Occipital lobe (tissue), 2 donors: ENCODE measurements around the gene AMER2. TPM values are rescaled to one million over a fixed set of nuclear protein-coding genes. Genes with fewer than 3 reads are reported as not detected.

Source experiments
- DNase-seq: peaks from one replicate; lab custom pipeline; 2025; lab: John Stamatoyannopoulos, UW
- total RNA-seq: library from RNA; depleted of rRNA; stranded (reverse); fragments of >200 nt; gene quantifications from one replicate; pipeline ENCODE4 v1.2.3, GENCODE V29; 2014

AMER2 gene
- total RNA-seq, result 161 TPM

DNA sequence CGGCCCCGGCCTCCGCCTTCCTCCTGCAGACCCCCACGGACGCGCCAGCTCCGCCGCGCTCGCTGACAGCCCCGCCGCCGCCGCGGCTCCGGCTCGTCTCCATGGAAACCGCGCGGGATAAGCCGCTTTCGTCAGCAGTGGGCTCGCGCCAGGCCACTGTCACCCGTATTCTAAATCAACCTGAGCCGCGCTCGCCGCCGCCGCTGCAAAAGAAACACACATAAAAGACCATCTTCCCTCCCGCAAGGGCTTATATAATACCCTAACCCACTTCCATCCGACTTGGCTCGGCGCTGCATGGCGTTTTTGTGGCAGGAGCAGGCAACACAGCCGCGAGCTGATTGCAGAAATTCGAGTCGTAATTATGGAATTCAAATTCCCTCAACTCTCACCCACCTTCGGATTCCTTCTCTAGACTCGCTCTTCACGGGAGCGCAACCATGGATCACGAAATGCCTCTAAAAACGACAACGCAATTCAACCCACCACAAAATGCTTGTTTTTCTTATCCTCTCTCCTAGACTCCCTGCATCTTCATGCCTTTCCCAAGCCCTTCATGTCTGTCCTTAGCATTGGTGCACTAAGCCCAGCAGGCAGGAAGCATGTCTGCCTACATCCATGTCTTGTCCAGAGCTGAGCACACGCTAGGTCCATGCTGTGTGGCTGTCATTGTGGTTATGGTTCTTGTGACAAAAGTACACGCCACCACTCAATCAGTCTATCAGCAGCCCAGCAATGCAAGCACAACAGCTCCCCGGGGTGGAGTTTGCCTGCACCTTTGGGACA, at the start of gene AMER2:
Gene AMER2, minus strand, starts transcription at position 772 of the 786 bp plus-strand sequence. Its CDS starts 669 bp downstream, at position 103.
- DNase-seq, result peak; percentile 76

DNA sequence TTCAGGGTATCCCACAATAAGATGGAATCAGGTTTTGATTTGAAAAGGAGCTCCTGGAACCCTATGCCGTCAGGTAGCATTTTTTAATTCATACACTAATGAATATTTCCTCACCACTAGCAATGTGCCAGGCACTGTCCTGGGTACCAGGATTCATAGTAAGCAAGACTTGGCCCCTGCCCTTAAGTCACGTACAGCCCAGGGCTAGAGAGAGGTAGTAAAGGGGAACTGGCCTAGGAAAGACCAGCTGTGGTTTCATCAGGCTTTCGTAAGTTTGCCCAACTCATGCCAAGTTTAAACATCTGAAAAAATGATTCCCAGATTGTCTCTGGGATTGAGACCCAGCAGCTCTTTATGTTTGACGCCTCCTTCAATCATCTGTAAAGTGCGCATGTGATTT, 45.9 kb upstream of the AMER2 start:
- DNase-seq, result no peak

DNA sequence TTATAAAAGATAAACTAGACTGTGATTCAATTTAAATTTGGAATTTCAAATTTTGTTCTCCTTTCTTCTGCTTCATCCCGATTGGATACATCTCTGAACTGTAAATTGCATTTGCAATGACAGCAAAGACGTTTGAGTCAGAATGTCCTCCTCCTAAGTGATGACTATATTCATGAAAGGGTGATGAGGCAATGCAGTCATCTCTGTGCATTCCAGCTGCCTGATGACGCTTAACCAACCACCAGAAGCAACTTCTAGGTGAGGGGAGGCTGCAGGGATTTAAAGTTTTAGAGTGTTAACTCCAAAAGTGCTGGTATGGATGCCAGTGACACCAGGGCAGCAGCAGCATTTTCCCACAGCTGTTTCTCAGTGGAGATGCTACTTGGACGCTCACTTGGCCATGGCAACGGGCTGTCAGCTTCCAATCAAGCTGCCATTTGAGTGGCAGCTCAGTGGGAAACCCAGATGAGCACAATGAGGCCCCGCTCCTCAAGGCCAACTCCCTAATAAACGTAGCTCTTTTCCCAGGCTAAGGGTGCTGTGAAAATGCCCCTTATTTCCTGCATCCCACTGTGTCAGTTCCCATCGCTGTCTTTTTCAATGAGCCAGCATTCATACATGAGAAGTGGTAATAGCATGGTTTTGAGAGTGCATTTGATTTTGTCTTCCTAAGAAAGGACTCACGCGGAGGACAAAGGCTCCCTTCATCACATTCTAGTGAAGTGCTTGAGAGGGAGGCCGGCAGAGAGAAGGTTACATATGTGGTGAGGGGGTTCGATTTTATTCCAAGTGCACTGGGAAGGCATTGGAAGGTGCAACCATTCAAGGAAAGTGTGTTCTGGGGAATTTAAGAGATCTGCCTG, 45.2 kb upstream of the AMER2 start:
- no peak for DNase-seq

DNA sequence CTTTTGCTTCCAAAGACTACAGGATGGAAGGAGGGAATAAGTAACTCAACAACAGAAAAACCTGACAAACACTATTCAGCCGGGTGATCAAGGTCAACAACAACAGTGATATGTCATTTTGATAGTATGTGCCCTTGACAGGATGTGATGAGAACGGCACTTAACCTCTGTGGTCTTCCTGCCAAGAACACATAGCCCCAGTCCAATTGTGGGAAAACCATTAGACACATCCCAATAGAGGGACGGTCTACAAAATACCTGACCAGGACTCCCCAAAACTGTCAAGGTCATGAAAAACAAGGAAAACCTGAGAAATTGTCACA, 43.1 kb upstream of the AMER2 start:
- DNase-seq, result no peak

GRCh38 chr13:25214491-25215252, 42.6 kb upstream of the AMER2 start:
- no peak for DNase-seq

GRCh38 chr13:25213715-25214114, 41.6 kb upstream of the AMER2 start:
- no peak for DNase-seq

GRCh38 chr13:25210842-25211569, 38.9 kb upstream of the AMER2 start:
- DNase-seq, result no peak

- DNase-seq, result no peak
Measured at GRCh38 chr13:25207291-25207810, 35.3 kb upstream of the AMER2 start.

GRCh38 chr13:25204863-25205262, 32.8 kb upstream of the AMER2 start:
- DNase-seq, result no peak

DNA sequence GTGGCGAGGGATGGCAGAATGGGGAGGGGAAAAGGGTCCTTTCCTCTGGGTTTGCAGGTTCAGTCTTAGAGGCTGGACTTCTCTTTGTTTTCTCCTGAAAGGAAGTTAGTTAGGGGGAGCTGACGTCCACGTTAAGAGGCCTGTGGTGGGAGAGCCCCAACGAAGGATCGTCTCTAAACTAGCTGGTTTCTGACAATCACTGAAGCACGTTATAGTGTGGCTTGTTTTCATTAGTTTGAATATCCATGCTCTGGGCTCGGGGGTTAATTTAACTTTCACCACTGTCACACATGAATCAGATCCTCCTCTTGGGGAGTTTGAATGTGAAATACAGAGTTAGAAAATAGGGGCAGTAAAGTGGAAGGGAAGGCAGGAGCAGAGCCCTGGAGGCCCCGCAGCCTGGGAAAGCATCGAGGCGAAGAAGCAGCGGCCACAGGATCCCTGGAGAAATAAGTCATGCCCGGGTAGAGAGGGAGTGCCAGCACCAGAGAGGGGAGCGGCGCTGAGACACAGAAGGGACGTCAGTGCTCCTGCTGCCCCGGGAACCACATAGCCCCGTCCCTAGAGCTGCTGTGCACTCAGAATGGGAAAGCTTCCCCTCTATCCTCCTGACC, 31.1 kb upstream of the AMER2 start:
- DNase-seq, result no peak

- no peak for DNase-seq
Measured at GRCh38 chr13:25200783-25201182, 28.7 kb upstream of the AMER2 start.

GRCh38 chr13:25198647-25199046, 26.6 kb upstream of the AMER2 start:
- DNase-seq, result no peak

- DNase-seq, result no peak
Measured at GRCh38 chr13:25196971-25197370, 24.9 kb upstream of the AMER2 start.

DNA sequence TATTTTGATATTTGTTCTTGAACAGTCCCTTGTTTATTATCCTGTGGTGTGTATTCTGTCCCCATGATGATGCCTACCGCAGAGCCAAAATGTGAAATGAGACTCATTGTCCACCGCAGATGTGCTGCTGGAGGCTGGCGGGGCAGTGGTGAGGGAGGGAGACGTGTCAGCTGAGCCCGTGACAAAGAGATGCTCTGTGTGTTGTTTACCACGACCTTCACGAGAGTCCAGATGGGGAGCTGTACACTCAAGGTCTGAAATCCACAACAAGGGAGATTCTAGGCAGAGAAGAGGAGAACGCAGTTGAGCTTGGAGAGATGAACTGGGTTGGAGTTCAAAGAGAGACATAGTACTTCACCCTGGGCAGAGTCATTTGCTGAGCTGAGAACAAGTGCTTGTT, 20.8 kb upstream of the AMER2 start:
- DNase-seq, result peak; percentile 83

DNA sequence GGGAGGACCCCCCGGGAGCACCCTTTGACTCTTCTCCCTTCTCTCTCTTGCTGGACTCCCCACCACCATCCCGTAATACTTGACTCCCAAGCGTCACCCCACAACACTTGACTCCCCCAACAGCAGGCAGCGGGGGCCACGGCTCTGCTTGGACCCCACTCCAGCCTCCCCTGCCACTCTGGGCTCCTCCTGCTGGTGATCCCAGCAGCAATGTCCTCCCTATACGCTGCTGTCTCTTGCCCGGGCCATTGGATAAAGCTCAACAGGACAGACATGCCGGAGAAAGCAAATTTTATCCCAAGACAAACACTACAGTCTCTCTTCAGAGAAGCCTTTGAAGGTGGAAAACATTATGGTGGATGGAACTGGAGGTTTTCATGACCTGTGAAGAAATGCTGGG, 20.4 kb upstream of the AMER2 start:
- no peak for DNase-seq

DNA sequence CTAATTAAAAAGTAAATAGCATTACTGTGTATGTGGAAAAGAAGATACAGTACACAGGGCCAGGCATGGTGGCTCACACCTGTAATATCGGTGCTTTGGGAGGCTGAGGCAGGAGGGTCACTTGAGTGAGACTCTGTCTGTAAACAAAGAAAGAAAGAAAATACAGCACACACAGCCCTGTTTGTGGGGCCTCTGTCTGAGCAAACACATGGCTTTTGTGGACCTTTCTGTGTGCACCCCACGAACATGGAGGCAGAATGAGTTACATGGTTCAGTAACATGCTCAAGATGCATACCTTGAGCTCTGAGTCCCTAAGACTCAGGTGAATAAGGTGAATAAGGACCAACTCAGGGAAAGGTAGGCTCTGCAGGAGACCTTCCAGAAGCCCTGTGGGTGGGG, 20.0 kb upstream of the AMER2 start:
- no peak for DNase-seq

- DNase-seq, result no peak
Measured at GRCh38 chr13:25190771-25191170, 18.7 kb upstream of the AMER2 start.

GRCh38 chr13:25190256-25190655, 18.2 kb upstream of the AMER2 start:
- DNase-seq, result no peak

GRCh38 chr13:25187596-25187995, 15.5 kb upstream of the AMER2 start:
- DNase-seq, result no peak

DNA sequence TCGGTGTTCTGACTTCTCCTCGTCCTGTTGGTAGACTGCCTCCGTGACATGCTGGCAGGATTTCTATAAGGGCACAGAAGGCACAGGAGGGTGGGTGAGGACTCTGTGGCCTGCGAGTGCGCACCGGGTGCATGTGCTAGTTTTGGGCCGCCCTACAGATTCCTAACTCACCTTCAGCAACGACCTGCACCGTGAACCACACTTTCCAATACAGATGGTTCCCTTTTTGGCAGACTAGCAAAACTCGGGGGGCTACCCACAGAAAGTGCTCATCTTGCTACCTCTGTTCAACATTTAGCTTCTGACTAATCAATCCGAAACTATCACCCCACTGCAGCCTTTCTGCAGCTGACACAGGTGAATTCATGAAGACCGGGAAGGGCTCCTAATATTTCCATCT, 14.1 kb upstream of the AMER2 start:
- no peak for DNase-seq

DNA sequence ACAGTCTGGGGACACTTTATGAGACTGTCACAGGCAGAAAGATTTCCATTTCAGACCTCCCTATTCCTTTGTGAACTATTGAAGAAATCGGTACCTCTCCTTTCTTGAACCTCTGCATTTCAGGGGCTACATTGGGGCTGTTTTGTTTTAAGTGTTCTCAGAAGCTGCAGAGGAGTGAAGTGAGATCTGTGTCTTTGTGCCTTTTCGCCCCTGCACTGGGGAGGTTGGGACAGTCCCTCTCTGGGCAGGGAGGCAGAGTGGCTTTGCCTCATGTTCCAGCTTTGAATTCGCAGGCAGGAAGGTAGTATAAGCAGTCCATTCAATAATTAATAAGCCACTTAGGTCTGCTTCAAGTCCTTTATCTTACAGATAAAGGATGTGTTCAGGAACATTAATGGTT, 9.5 kb upstream of the AMER2 start:
- DNase-seq, result no peak
